ENCODE results near the gene ARHGAP26. TPM values are rescaled to one million over a fixed set of nuclear protein-coding genes. Genes with fewer than 3 reads are reported as not detected.

The ARHGAP26 gene
- total and polyA plus RNA-seq, 2 donors: 15.1 to 16.2 TPM

DNA sequence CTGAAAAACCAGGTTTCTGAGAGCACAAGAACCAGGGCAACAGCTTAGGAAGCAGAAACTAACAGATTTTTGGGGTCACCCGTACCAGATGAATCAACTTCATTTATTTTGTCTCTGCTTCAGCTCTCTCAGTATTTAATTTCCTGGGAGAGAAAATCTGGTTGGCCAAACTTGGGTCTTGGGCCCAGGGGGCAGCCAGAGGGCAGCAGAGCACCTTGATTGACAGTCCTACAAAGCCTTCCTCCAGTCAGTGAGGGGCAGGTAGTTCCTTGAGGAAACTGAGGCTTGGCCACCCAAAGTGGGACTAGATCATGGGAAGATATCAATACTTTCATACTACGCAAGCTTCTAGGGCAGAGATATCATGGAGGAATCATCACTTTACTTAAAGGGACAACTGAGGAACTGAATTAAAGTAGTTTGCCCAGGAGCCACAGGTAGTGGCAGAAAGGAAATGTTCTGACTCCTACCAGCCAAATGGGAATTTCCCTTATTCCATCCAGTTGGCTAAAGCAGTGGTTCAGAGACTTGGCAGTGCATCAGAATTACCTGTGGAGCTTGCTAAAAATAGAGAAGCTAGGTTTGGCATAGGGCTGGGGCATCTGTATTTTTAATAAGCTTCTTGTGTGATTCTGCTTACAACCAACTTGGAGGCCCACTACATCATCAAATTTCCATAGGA, 21.5 kb upstream of the ARHGAP26 start:
- peaks cover 0 to 2% of the 10 kb centered on the region in 2 donors for H3K9me3 ChIP-seq (ENCODE audit: control insufficient read depth in 2 of 2, insufficient read depth in 1 of 2, low read length in 1 of 2)
- peaks cover 0 to 5% of the 10 kb centered on the region in 2 donors for H3K4me1 ChIP-seq (ENCODE audit: control insufficient read depth in 2 of 2, insufficient read depth in 2 of 2, low read length in 2 of 2)
- H3K27ac ChIP-seq (ENCODE audit: low read depth in 1 of 2, low read length in 1 of 2): no peak overlapping the region
- H3K27me3 ChIP-seq (ENCODE audit: control insufficient read depth in 2 of 2, insufficient read depth in 1 of 2, low read length in 1 of 2): no peaks in the 10 kb centered on the region
- peak in 5 of 9 donors; percentile 28 to 67 (median 40) for DNase-seq (ENCODE audit: low read depth in 6 of 9, low spot score in 9 of 9)
- 96% methylated on average over 2 of the region's 2 CpGs for WGBS
- H3K4me3 ChIP-seq (ENCODE audit: low read length in 2 of 2): no peak overlapping the region
- H3K36me3 ChIP-seq (ENCODE audit: control insufficient read depth in 2 of 2, insufficient read depth in 2 of 2, low read length in 1 of 2): no peaks in the 10 kb centered on the region

- H3K4me1 ChIP-seq (ENCODE audit: control insufficient read depth in 2 of 2, insufficient read depth in 2 of 2, low read length in 2 of 2): peaks cover 0 to 2% of the 10 kb centered on the region in 2 donors
- H3K4me3 ChIP-seq (ENCODE audit: low read length in 2 of 2): no peak overlapping the region
- H3K27ac ChIP-seq (ENCODE audit: low read depth in 1 of 2, low read length in 1 of 2): no peak overlapping the region
- H3K27me3 ChIP-seq (ENCODE audit: control insufficient read depth in 2 of 2, insufficient read depth in 1 of 2, low read length in 1 of 2): no peaks in the 10 kb centered on the region
- H3K36me3 ChIP-seq (ENCODE audit: control insufficient read depth in 2 of 2, insufficient read depth in 2 of 2, low read length in 1 of 2): no peaks in the 10 kb centered on the region
- DNase-seq (ENCODE audit: low read depth in 6 of 9, low spot score in 9 of 9): no peak
- 91% methylated on average over 3 of the region's 3 CpGs for WGBS
- H3K9me3 ChIP-seq (ENCODE audit: control insufficient read depth in 2 of 2, insufficient read depth in 1 of 2, low read length in 1 of 2): peaks cover 0 to 2% of the 10 kb centered on the region in 2 donors
Measured at GRCh38 chr5:142749321-142749720, 20.9 kb upstream of the ARHGAP26 start.

- Histone ChIP-seq H3K27ac (ENCODE audit: low read depth in 1 of 2, low read length in 1 of 2) (no peak overlapping the region), H3K4me3 (ENCODE audit: low read length in 2 of 2) (no peak overlapping the region), H3K9me3 (ENCODE audit: control insufficient read depth in 2 of 2, insufficient read depth in 1 of 2, low read length in 1 of 2) (peaks cover 0 to 2% of the 10 kb centered on the region in 2 donors), H3K27me3 (ENCODE audit: control insufficient read depth in 2 of 2, insufficient read depth in 1 of 2, low read length in 1 of 2) (no peaks in the 10 kb centered on the region), H3K4me1 (ENCODE audit: control insufficient read depth in 2 of 2, insufficient read depth in 2 of 2, low read length in 2 of 2) (peaks cover 0 to 2% of the 10 kb centered on the region in 2 donors), H3K36me3 (ENCODE audit: control insufficient read depth in 2 of 2, insufficient read depth in 2 of 2, low read length in 1 of 2) (no peaks in the 10 kb centered on the region)
- DNase-seq (ENCODE audit: low read depth in 6 of 9, low spot score in 9 of 9): no peak
- WGBS: 90% methylated on average over 3 of the region's 3 CpGs
Measured at GRCh38 chr5:142753116-142753631, 17.0 kb upstream of the ARHGAP26 start.

DNA sequence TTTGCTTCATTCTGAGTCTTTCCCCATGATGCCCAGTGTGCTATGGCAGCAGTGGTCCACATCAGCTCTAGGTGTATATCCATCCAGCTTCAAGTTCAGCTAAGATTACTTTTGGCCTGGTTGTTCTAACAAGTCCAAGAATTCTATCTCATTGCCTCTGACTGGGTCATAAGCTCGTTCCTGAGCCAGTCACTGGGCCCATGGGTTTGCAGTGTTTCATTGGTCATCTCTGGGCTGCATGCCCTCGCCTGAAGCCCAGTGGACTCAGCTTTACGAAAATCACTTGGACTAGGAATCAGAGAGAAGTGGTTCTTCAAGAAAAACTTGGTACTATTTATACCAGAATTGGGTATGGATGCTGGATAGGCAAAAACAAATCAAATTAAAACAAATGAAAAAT, 16.1 kb upstream of the ARHGAP26 start:
- Histone ChIP-seq H3K27ac (ENCODE audit: low read depth in 1 of 2, low read length in 1 of 2) (no peak overlapping the region), H3K27me3 (ENCODE audit: control insufficient read depth in 2 of 2, insufficient read depth in 1 of 2, low read length in 1 of 2) (no peaks in the 10 kb centered on the region), H3K36me3 (ENCODE audit: control insufficient read depth in 2 of 2, insufficient read depth in 2 of 2, low read length in 1 of 2) (no peaks in the 10 kb centered on the region), H3K4me1 (ENCODE audit: control insufficient read depth in 2 of 2, insufficient read depth in 2 of 2, low read length in 2 of 2) (peaks cover 0 to 2% of the 10 kb centered on the region in 2 donors), H3K9me3 (ENCODE audit: control insufficient read depth in 2 of 2, insufficient read depth in 1 of 2, low read length in 1 of 2) (no peaks in the 10 kb centered on the region), H3K4me3 (ENCODE audit: low read length in 2 of 2) (no peak overlapping the region)
- no peak for DNase-seq (ENCODE audit: low read depth in 6 of 9, low spot score in 9 of 9)
- WGBS: 94% methylated on average over 3 of the region's 3 CpGs

- no peaks in the 10 kb centered on the region for H3K9me3 ChIP-seq (ENCODE audit: control insufficient read depth in 2 of 2, insufficient read depth in 1 of 2, low read length in 1 of 2)
- H3K4me3 ChIP-seq (ENCODE audit: low read length in 2 of 2): no peak overlapping the region
- no peaks in the 10 kb centered on the region for H3K27me3 ChIP-seq (ENCODE audit: control insufficient read depth in 2 of 2, insufficient read depth in 1 of 2, low read length in 1 of 2)
- 77% methylated on average over 3 of the region's 3 CpGs for WGBS
- H3K36me3 ChIP-seq (ENCODE audit: control insufficient read depth in 2 of 2, insufficient read depth in 2 of 2, low read length in 1 of 2): no peaks in the 10 kb centered on the region
- H3K4me1 ChIP-seq (ENCODE audit: control insufficient read depth in 2 of 2, insufficient read depth in 2 of 2, low read length in 2 of 2): peaks cover 0 to 2% of the 10 kb centered on the region in 2 donors
- H3K27ac ChIP-seq (ENCODE audit: low read depth in 1 of 2, low read length in 1 of 2): no peak overlapping the region
- no peak for DNase-seq (ENCODE audit: low read depth in 6 of 9, low spot score in 9 of 9)
Measured at GRCh38 chr5:142756576-142756975, 13.6 kb upstream of the ARHGAP26 start.

GRCh38 chr5:142757564-142757963, 12.6 kb upstream of the ARHGAP26 start:
- DNase-seq (ENCODE audit: low read depth in 6 of 9, low spot score in 9 of 9): no peak
- Histone ChIP-seq H3K4me3 (ENCODE audit: low read length in 2 of 2) (no peak overlapping the region), H3K4me1 (ENCODE audit: control insufficient read depth in 2 of 2, insufficient read depth in 2 of 2, low read length in 2 of 2) (peaks cover 0 to 2% of the 10 kb centered on the region in 2 donors), H3K9me3 (ENCODE audit: control insufficient read depth in 2 of 2, insufficient read depth in 1 of 2, low read length in 1 of 2) (no peaks in the 10 kb centered on the region), H3K36me3 (ENCODE audit: control insufficient read depth in 2 of 2, insufficient read depth in 2 of 2, low read length in 1 of 2) (no peaks in the 10 kb centered on the region), H3K27me3 (ENCODE audit: control insufficient read depth in 2 of 2, insufficient read depth in 1 of 2, low read length in 1 of 2) (no peaks in the 10 kb centered on the region), H3K27ac (ENCODE audit: low read depth in 1 of 2, low read length in 1 of 2) (no peak overlapping the region)
- WGBS: 80% methylated on average over 4 of the region's 4 CpGs

- Histone ChIP-seq H3K36me3 (ENCODE audit: control insufficient read depth in 2 of 2, insufficient read depth in 2 of 2, low read length in 1 of 2) (no peaks in the 10 kb centered on the region), H3K4me3 (ENCODE audit: low read length in 2 of 2) (no peak overlapping the region), H3K9me3 (ENCODE audit: control insufficient read depth in 2 of 2, insufficient read depth in 1 of 2, low read length in 1 of 2) (no peaks in the 10 kb centered on the region), H3K27me3 (ENCODE audit: control insufficient read depth in 2 of 2, insufficient read depth in 1 of 2, low read length in 1 of 2) (no peaks in the 10 kb centered on the region), H3K27ac (ENCODE audit: low read depth in 1 of 2, low read length in 1 of 2) (no peak overlapping the region), H3K4me1 (ENCODE audit: control insufficient read depth in 2 of 2, insufficient read depth in 2 of 2, low read length in 2 of 2) (peaks cover 0 to under 1% of the 10 kb centered on the region in 2 donors)
- WGBS: 94% methylated on average over 7 of the region's 7 CpGs
- no peak for DNase-seq (ENCODE audit: low read depth in 6 of 9, low spot score in 9 of 9)
Measured at GRCh38 chr5:142758062-142758795, 11.9 kb upstream of the ARHGAP26 start.

DNA sequence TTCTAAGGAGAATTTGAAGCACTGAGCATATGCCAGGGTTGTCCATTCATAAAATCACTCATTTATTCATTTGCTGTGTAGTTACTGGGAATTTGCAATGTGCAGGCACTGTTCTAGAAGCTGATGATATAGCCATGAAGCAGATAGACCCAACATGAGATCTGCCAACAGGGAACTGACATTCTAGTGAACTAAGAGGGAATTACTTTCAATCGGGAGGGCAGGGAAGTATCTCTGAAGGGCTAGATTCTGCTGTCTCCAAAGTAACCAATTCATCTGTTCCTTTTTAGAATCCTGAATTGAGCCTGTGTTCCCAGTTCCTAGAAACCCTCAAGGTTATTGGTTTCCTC, 11.4 kb upstream of the ARHGAP26 start:
- WGBS: 96% methylated on average over 1 of the region's 1 CpG
- H3K9me3 ChIP-seq (ENCODE audit: control insufficient read depth in 2 of 2, insufficient read depth in 1 of 2, low read length in 1 of 2): no peaks in the 10 kb centered on the region
- no peaks in the 10 kb centered on the region for H3K27me3 ChIP-seq (ENCODE audit: control insufficient read depth in 2 of 2, insufficient read depth in 1 of 2, low read length in 1 of 2)
- H3K4me1 ChIP-seq (ENCODE audit: control insufficient read depth in 2 of 2, insufficient read depth in 2 of 2, low read length in 2 of 2): no peaks in the 10 kb centered on the region
- no peaks in the 10 kb centered on the region for H3K36me3 ChIP-seq (ENCODE audit: control insufficient read depth in 2 of 2, insufficient read depth in 2 of 2, low read length in 1 of 2)
- H3K4me3 ChIP-seq (ENCODE audit: low read length in 2 of 2): no peak overlapping the region
- no peak overlapping the region for H3K27ac ChIP-seq (ENCODE audit: low read depth in 1 of 2, low read length in 1 of 2)
- DNase-seq (ENCODE audit: low read depth in 6 of 9, low spot score in 9 of 9): no peak

DNA sequence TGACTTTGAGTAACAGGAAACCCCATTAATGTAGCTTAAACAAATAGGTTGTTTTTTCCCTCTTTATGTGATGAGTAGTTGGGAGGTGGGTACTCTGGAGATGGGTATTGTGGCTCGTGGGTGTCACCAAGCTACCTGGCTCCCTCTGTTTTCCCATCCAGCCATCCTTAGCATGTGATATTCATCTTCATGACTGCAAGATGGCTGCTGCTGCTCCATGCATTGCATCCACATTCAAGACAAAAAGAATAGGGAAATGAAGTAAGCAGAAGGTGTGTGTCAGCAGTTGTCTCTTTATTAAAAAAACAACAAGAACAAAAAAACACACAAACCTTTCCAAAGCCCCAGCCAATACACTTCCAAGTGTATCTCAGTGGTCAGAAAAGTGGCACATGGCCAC, 6.5 kb upstream of the ARHGAP26 start:
- Histone ChIP-seq H3K9me3 (ENCODE audit: control insufficient read depth in 2 of 2, insufficient read depth in 1 of 2, low read length in 1 of 2) (no peaks in the 10 kb centered on the region), H3K4me1 (ENCODE audit: control insufficient read depth in 2 of 2, insufficient read depth in 2 of 2, low read length in 2 of 2) (no peaks in the 10 kb centered on the region), H3K36me3 (ENCODE audit: control insufficient read depth in 2 of 2, insufficient read depth in 2 of 2, low read length in 1 of 2) (no peaks in the 10 kb centered on the region), H3K27me3 (ENCODE audit: control insufficient read depth in 2 of 2, insufficient read depth in 1 of 2, low read length in 1 of 2) (no peaks in the 10 kb centered on the region), H3K4me3 (ENCODE audit: low read length in 2 of 2) (no peak overlapping the region), H3K27ac (ENCODE audit: low read depth in 1 of 2, low read length in 1 of 2) (no peak overlapping the region)
- 98% methylated on average over 1 of the region's 1 CpG for WGBS
- no peak for DNase-seq (ENCODE audit: low read depth in 6 of 9, low spot score in 9 of 9)
